Retinal pigment epithelial cell (primary cell): Measurements from ENCODE around the gene KIF24.

Source experiments
- DNase-seq: peaks from one replicate; pipeline ENCODE4 v3.0.0-alpha.2; 2010; ENCODE audit warnings: low read depth
- H3K4me3 ChIP-seq: 2 replicates; pipeline ENCODE4 v1.5.1; 2011; ENCODE audit warnings: mild to moderate bottlenecking, low read length, control low read depth, moderate library complexity
- TF ChIP-seq, protein P1 (sequence below): conservative IDR thresholded peaks from 2 replicates; pipeline ENCODE4 v1.5.1; 2011; ENCODE audit warnings: low read depth, low read length, control low read depth, inconsistent platforms

The KIF24 gene

DNA sequence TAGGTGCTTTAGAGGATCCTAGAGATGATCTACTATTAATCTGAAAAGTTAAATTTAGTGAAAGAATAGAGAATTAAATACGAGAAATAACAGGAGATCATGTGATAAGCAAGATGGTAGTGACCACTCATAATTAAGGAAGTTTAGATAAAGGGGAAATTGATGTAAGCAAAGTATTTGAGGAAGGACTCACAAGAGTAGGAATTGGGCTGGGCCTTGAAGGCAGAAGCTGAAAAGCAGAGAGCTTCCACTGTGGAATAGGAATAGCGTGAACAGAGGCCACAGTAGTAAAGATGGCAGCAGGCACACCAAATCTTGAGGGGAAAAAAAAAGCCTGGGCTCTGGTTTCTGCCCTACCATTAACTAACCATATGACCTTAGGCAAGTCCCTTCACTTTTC, 38.0 kb downstream of the KIF24 start:
- DNase-seq: no peak
- TF ChIP-seq, protein P1, sequence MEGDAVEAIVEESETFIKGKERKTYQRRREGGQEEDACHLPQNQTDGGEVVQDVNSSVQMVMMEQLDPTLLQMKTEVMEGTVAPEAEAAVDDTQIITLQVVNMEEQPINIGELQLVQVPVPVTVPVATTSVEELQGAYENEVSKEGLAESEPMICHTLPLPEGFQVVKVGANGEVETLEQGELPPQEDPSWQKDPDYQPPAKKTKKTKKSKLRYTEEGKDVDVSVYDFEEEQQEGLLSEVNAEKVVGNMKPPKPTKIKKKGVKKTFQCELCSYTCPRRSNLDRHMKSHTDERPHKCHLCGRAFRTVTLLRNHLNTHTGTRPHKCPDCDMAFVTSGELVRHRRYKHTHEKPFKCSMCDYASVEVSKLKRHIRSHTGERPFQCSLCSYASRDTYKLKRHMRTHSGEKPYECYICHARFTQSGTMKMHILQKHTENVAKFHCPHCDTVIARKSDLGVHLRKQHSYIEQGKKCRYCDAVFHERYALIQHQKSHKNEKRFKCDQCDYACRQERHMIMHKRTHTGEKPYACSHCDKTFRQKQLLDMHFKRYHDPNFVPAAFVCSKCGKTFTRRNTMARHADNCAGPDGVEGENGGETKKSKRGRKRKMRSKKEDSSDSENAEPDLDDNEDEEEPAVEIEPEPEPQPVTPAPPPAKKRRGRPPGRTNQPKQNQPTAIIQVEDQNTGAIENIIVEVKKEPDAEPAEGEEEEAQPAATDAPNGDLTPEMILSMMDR: no peak

DNA sequence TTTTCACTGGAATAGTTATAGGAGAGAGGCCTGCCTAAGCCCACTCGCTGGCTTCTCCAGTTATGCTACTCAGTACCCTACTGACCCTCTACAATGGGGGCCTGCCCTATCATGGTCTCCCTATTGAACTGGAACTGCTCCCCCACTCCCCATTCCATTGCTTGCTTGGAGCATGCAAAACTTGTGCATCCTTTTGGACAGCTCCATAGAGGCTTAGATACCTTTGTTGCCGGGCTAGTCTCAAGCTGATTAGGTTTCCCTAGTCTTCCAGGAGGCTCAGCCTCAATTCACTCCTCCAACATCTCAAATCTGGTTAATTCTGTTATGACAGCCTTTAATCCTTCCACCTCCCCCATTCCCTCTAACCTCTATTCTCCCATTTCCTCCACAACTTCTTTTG, 39.9 kb downstream of the KIF24 start:
- no peak for DNase-seq
- no peak overlapping the region for H3K4me3 ChIP-seq
- TF ChIP-seq, protein P1: no peak

More for the DNA sequence above, 38.0 kb downstream of the KIF24 start:
- no peak overlapping the region for H3K4me3 ChIP-seq

DNA sequence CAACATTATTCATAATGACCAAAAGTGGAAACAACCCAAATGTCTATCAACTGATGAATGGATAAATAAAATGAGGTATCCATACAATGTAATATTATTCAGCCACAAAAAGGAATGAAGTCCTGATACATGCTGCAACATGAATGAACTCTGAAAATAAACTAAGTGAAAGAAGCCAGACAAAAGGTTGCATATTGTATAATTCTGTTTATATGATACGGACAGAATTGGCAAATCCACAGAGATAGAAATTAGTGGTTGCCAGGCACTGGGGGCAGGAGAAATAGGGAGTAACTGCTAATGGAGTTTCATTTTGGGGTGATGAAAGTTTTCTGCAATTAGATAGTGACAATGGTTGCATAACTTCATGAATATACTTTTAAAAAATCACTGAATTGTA, 47.0 kb downstream of the KIF24 start:
- TF ChIP-seq, protein P1: no peak
- H3K4me3 ChIP-seq: no peak overlapping the region
- no peak for DNase-seq

GRCh38 chr9:34279411-34279810, 49.7 kb downstream of the KIF24 start:
- no peak overlapping the region for H3K4me3 ChIP-seq
- TF ChIP-seq, protein P1: no peak
- DNase-seq: no peak
